Tibial artery (tissue), 4 donors: ENCODE results near the gene SLC6A15.

Experiments
- DNase-seq, 2 donors: peaks; one replicate each; pipeline ENCODE4 v3.0.0-alpha.2; 2019
- H3K27ac ChIP-seq, 2 donors: fragments of 200-600 bp; sonication (generic) in 1 of 2; 1 replicate in 1 of 2; 2 replicates in 1 of 2; pipeline ENCODE4 v1.5.1; 2018 to 2019; ENCODE audit warnings: mild to moderate bottlenecking in 1 of 2
- H3K27me3 ChIP-seq, 2 donors: fragments of 200-600 bp; sonication (generic) in 1 of 2; one replicate each; pipeline versions ENCODE4 v1.5.1 to v1.6.0; 2016 to 2019
- H3K36me3 ChIP-seq, 3 donors: fragments of 200-600 bp; sonication (generic) in 2 of 3; one replicate each; pipeline ENCODE4 v1.5.1; 2016 to 2019; ENCODE audit warnings: mild to moderate bottlenecking in 2 of 3
- H3K4me1 ChIP-seq, 4 donors: fragments of 200-600 bp; sonication (generic) in 2 of 4; 1 replicate in 3 of 4; 2 replicates in 1 of 4; pipeline ENCODE4 v1.5.1; 2016 to 2019
- H3K4me3 ChIP-seq, 2 donors: fragments of 200-600 bp; sonication (generic) in 1 of 2; 1 replicate in 1 of 2; 2 replicates in 1 of 2; pipeline ENCODE4 v1.5.1; 2018 to 2019; ENCODE audit warnings: mild to moderate bottlenecking in 2 of 2
- H3K9me3 ChIP-seq, 3 donors: fragments of 200-600 bp; sonication (generic) in 1 of 3; one replicate each; pipeline ENCODE4 v1.5.1; 2016 to 2019
- intact Hi-C: fragments of 100-400 bp; cut with DNase I; formaldehyde crosslinking; loops from one replicate; pipeline ENCODE4 v1.15.0; 2023; ENCODE audit warnings: low total_unique reads
- TF ChIP-seq, protein P1 (sequence below), 2 experiments: fragments of 200-600 bp in 1 of 2; fragments of 450-650 bp in 1 of 2; IDR thresholded peaks; one replicate each; pipeline ENCODE4 v1.5.1; 2017 to 2019; ENCODE audit warnings: antibody characterized with exemption in 2 of 2, mild to moderate bottlenecking in 1 of 2, moderate library complexity in 1 of 2

Gene SLC6A15

DNA sequence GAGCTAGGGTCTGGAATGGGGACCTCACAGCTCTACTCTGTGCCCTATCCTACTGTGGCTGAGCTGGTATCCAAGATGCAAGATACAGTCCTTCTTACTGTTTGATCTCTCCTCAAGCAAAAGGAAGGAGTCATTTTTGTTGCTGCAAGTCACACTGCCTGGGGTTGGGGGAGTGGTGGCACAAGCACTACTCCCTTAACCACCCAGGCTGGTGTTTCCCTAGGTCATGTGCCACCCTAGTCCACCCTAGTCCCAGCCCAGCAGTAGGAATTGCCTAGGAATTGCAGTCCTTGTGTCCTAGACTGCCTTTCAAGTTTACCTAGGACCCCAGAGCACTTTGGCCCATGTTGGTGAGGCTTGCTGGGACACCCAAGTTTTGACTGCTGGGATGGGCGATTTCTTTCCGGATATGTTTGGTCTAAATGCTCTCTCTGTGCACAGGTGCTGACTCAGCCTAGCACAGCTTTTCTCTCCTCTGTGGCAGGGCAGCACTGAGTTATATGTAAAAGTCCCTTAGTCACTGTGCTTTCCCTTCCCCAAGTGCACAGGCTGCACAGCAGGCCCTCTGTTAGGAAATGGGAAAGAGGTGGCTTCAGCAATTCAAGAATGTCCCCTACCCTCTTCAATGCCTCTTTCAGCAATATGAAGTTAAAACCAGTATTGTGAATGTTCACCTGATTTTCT lies 54.9 kb downstream of the SLC6A15 start:
- intact Hi-C loops, result no loop called here
- Histone ChIP-seq H3K4me1 (no peaks in the 10 kb centered on the region), H3K4me3 (no peak overlapping the region), H3K27me3 (peaks cover 0 to 4% of the 10 kb centered on the region in 2 donors), H3K36me3 (no peaks in the 10 kb centered on the region), H3K27ac (no peak overlapping the region), H3K9me3 (no peaks in the 10 kb centered on the region)
- no peak for DNase-seq
- TF ChIP-seq, protein P1, sequence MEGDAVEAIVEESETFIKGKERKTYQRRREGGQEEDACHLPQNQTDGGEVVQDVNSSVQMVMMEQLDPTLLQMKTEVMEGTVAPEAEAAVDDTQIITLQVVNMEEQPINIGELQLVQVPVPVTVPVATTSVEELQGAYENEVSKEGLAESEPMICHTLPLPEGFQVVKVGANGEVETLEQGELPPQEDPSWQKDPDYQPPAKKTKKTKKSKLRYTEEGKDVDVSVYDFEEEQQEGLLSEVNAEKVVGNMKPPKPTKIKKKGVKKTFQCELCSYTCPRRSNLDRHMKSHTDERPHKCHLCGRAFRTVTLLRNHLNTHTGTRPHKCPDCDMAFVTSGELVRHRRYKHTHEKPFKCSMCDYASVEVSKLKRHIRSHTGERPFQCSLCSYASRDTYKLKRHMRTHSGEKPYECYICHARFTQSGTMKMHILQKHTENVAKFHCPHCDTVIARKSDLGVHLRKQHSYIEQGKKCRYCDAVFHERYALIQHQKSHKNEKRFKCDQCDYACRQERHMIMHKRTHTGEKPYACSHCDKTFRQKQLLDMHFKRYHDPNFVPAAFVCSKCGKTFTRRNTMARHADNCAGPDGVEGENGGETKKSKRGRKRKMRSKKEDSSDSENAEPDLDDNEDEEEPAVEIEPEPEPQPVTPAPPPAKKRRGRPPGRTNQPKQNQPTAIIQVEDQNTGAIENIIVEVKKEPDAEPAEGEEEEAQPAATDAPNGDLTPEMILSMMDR (IDR thresholded peaks at IDR 0.05), result no peak

DNA sequence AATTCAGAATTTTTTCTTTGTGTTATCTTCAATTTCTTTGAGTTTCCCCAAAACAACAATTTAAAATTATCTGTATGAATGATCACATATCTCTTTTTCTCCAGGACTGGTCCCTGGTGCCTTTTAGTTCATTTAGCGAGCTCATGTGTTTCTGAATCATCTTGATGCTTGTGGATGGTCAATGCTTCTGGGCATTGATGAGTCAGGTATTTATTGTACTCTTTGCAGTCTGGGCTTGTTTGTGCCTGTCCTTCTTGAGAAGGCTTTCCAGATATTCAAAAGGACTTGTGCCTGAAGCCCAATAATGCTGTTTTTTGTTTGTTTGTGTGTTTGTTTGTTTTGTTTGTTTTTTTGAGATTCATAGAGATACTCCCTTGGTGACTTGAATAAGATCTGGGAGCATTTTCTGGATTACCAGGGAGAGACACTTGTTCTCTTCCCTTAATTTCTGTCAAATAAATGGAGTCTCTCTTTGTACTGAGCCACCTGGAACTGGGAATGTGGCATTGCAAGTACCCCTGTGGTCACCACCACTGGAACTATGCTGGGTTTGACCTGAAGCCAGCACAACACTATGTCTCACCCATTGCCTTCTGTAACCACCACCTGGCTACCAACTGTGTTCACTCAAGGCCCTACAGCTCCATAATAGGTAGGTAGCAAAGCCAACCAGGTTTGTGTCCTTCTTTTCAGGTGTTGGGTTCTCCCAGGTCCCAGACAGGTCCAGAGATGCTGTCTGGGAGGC lies 56.3 kb downstream of the SLC6A15 start:
- no peaks in the 10 kb centered on the region for H3K9me3 ChIP-seq
- peaks cover 0 to 4% of the 10 kb centered on the region in 2 donors for H3K27me3 ChIP-seq
- intact Hi-C loops, result no loop called here
- no peaks in the 10 kb centered on the region for H3K36me3 ChIP-seq
- H3K4me3 ChIP-seq, result no peak overlapping the region
- DNase-seq, result no peak
- TF ChIP-seq, protein P1 (IDR thresholded peaks at IDR 0.05), result no peak
- H3K27ac ChIP-seq, result no peak overlapping the region
- H3K4me1 ChIP-seq, result no peaks in the 10 kb centered on the region

DNA sequence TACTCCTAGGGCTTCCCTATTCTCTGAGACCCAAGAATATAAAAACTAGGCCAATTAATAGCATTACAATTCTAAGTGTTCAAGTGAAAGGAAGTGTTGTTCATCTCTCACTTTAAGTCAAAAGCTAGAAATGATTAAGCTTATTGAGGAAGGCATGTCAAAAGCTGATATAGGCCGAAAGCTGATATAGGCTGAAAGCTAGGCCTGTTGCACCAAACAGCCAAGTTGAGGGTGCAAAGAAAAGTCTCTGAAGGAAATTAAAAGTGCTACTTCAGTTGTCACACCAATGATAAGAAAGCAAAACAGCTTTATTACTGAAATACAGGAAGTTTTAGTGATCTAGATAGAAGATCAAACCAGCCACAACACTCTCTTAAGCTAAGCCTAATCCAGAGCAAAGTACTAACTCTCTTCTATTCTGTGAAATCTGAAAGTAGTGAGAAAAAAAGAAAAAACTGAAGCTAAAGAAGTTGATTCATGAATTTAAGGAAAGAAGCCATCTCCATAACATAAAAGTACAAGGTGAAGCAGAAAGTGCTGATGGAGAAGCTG lies 68.9 kb downstream of the SLC6A15 start:
- intact Hi-C loops, result no loop called here
- TF ChIP-seq, protein P1 (IDR thresholded peaks at IDR 0.05), result no peak
- H3K4me3 ChIP-seq, result no peak overlapping the region
- H3K4me1 ChIP-seq, result no peaks in the 10 kb centered on the region
- no peak overlapping the region for H3K27ac ChIP-seq
- H3K9me3 ChIP-seq, result no peaks in the 10 kb centered on the region
- no peaks in the 10 kb centered on the region for H3K27me3 ChIP-seq
- DNase-seq, result no peak
- H3K36me3 ChIP-seq, result no peaks in the 10 kb centered on the region

DNA sequence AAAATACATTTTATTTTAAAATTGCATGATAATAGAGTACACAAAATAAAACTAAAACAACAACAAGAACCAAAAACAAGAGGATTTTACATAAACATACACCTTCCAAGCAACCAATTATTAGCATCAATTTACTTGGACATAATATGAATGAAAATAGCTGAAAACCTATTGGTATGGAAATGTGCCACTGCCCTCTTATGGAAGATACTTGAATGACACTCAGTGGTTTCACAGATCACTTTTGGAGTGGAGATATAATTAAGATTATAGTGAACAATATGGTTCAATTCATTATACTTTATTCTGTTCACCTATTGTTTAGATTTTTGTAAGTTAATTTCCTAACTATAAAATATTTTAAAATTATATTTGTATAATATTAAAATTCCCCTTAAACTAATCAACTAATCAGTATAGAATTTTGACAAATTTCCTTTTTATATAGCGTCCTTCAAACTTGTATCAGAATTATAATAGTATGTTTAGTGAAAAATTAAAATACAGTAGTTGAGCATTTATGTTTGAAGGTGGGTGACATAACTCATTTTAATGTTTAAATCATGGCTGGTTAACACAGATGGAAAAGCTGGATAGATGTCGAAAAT lies 70.1 kb downstream of the SLC6A15 start:
- no peak overlapping the region for H3K4me3 ChIP-seq
- H3K27me3 ChIP-seq, result no peaks in the 10 kb centered on the region
- no peak for DNase-seq
- no peaks in the 10 kb centered on the region for H3K4me1 ChIP-seq
- TF ChIP-seq, protein P1 (IDR thresholded peaks at IDR 0.05), result peak; percentile 24 to 45
- H3K27ac ChIP-seq, result no peak overlapping the region
- intact Hi-C loops, result no loop called here
- no peaks in the 10 kb centered on the region for H3K9me3 ChIP-seq
- H3K36me3 ChIP-seq, result no peaks in the 10 kb centered on the region

DNA sequence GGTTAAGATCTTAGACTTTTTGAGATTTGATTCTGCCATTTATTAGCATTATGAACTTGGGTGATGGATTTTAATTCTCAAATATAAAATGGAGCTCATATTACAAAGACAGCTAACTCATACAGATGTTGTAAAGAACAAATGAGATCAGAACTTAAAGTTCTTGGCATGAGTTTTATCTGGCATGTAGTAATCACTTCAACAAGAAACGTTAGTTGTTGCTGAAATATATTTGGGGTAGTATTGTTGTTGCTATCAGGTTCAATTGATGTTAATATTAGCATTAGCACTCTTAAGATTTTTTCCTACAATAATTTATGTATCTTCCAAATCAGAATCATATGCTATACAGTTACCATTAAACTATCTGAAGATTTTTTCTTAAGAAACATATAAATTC lies 71.0 kb downstream of the SLC6A15 start:
- Histone ChIP-seq H3K4me1 (no peaks in the 10 kb centered on the region), H3K36me3 (no peaks in the 10 kb centered on the region), H3K27me3 (no peaks in the 10 kb centered on the region), H3K9me3 (no peaks in the 10 kb centered on the region), H3K27ac (no peak overlapping the region), H3K4me3 (no peak overlapping the region)
- TF ChIP-seq, protein P1 (IDR thresholded peaks at IDR 0.05), result no peak
- no peak for DNase-seq
- intact Hi-C loops, result no loop called here
